ENCODE data around the gene AIFM3.

DNA sequence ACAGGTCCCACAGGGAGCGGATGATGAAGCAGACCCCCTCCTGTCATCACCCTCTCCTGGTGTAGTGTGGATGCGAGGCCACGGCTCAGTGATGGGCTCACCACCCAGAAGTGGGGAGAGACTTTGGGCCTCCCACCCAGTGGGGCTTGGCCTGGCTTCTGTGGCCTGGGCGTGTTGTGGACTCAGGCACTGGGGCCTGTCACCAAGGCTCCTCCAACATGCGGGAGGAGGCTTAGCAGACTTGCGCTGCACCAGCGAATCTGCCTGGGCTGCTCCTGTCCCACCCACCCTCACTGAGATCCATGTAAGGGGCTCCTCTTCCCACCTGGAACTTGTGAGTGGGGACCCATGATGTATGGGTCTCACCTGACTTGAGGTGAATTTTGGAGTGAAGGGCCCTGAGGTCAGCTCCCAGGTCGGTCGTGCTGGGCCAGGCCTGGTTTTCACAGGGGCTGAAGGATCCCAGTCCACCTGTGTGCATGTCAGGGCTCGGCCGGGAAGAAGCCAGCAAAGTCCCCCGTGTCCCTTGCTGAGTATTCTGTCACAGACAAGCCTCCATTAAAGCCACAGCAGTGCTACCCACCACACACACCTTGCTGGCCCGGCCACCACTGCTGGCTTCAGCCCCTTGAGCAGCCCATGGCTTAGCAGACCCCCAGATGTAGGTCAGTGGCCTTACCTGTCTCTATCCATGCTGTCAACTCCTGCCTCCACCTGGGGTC lies 30.6 kb downstream of the AIFM3 start:
- TF ChIP-seq EZH2 (IDR thresholded peaks at IDR 0.05; ENCODE audit: borderline replicate concordance, insufficient read depth, low read length, poor library complexity, severe bottlenecking) = no peak
- no peak for TF ChIP-seq CTCF (IDR thresholded peaks at IDR 0.05; ENCODE audit: poor library complexity, severe bottlenecking)
- no peak for TF ChIP-seq TAF1 (IDR thresholded peaks at IDR 0.05; ENCODE audit: low read depth)
- TF ChIP-seq POLR2AphosphoS5 (IDR thresholded peaks at IDR 0.05) = no peak
- TF ChIP-seq MXI1 (conservative IDR thresholded peaks at IDR 0.05; ENCODE audit: poor library complexity, severe bottlenecking) = no peak

Measured in neural cell (in vitro differentiated cells).